B cell (primary cell): ENCODE results near the gene GRIA3.

Experiments
- CTCF ChIP-seq: fragments of 200-600 bp; IDR thresholded peaks from one replicate; pipeline ENCODE4 v1.8.0; 2022; ENCODE audit warnings: antibody characterized with exemption, mild to moderate bottlenecking
- EZH2 ChIP-seq: IDR thresholded peaks from 2 replicates; pipeline ENCODE4 v1.6.1; 2012; ENCODE audit warnings: borderline replicate concordance, low read depth, mild to moderate bottlenecking, moderate library complexity, low read length; ENCODE audit not compliant: insufficient read depth, poor library complexity, severe bottlenecking

DNA sequence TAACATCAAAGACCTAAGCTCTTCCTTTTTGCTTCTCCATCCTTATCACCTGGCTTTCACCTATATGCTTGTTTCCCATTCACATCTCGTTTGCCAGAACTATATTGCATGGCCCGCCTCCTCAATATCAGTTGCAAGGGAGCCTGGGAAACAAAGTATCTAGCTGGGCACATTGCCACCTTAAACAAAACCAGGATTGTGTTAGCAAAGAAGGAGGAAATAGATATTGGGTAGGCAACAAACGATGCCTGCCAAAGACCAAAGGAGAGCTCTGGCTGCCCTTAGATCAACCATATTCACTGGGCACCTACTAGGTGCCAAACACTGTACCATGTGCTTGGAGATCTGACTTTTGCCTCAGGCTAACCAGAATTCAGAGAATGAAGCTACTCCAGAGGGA, 107.5 kb downstream of the GRIA3 start:
- no peak for TF ChIP-seq CTCF
- no peak for TF ChIP-seq EZH2
